ENCODE data around the gene SMARCA2. TPM values are rescaled to one million over a fixed set of nuclear protein-coding genes. Genes with fewer than 3 reads are reported as not detected.
A peak's percentile ranks its signal among the peaks of the same experiment; 100 is the strongest.

SMARCA2 gene
- total RNA-seq, 1 donor from 2014 or later, result 98.0 TPM

GRCh38 chr9:2125906-2126305, 110.8 kb downstream of the SMARCA2 start:
- Histone ChIP-seq H3K4me3 (peak overlapping the region; percentile 43), H3K27me3 (ENCODE audit: low read depth) (no peaks in the 10 kb centered on the region), H3K36me3 (peaks cover 27% of the 10 kb centered on the region), H3K27ac (replicated peaks) (peak overlapping the region; percentile 72), H3K9me3 (replicated peaks) (no peaks in the 10 kb centered on the region), H3K4me1 (peaks cover 80% of the 10 kb centered on the region)
- intact Hi-C loops (cut with micrococcal nuclease), result no loop called here
- TF ChIP-seq, protein P1, sequence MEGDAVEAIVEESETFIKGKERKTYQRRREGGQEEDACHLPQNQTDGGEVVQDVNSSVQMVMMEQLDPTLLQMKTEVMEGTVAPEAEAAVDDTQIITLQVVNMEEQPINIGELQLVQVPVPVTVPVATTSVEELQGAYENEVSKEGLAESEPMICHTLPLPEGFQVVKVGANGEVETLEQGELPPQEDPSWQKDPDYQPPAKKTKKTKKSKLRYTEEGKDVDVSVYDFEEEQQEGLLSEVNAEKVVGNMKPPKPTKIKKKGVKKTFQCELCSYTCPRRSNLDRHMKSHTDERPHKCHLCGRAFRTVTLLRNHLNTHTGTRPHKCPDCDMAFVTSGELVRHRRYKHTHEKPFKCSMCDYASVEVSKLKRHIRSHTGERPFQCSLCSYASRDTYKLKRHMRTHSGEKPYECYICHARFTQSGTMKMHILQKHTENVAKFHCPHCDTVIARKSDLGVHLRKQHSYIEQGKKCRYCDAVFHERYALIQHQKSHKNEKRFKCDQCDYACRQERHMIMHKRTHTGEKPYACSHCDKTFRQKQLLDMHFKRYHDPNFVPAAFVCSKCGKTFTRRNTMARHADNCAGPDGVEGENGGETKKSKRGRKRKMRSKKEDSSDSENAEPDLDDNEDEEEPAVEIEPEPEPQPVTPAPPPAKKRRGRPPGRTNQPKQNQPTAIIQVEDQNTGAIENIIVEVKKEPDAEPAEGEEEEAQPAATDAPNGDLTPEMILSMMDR (IDR thresholded peaks at IDR 0.05; ENCODE audit: borderline replicate concordance), result no peak
- DNase-seq, result no peak

DNA sequence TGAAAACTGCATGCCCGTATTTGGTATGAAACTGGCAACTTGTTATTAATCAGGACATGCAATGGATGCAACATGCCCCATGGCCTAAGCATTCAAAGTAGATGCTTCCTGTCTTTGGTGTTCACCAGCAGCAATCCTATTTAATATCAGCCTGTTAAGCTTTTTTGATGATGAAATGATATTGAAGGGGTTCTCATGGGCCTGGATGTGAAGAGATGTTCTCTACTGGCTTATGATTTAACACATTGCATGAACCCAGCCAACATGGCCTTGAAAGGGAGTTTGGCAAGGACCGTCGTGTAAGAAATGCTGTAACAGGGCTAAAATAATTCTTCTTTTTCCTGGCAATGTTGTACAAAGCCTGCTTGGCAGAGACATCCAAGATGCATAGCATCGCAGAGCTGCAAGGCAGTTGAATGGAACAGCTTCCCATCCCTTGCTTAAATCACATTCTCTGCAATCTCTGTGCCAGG, 111.2 kb downstream of the SMARCA2 start:
- no peak for DNase-seq
- H3K27ac ChIP-seq (replicated peaks), result peak overlapping the region; percentile 72

GRCh38 chr9:2127486-2127885, 112.3 kb downstream of the SMARCA2 start:
- Histone ChIP-seq H3K9me3 (replicated peaks) (no peaks in the 10 kb centered on the region), H3K4me1 (peaks cover 80% of the 10 kb centered on the region), H3K4me3 (no peak overlapping the region), H3K27ac (replicated peaks) (peak overlapping the region; percentile 72), H3K36me3 (peaks cover 23% of the 10 kb centered on the region), H3K27me3 (ENCODE audit: low read depth) (no peaks in the 10 kb centered on the region)
- DNase-seq, result no peak
- TF ChIP-seq, protein P1 (IDR thresholded peaks at IDR 0.05; ENCODE audit: borderline replicate concordance), result no peak
- intact Hi-C loops (cut with micrococcal nuclease), result no loop called here

More for the DNA sequence above, 111.2 kb downstream of the SMARCA2 start:
- Histone ChIP-seq H3K4me3 (peak overlapping the region; percentile 43), H3K27me3 (ENCODE audit: low read depth) (no peaks in the 10 kb centered on the region), H3K4me1 (peaks cover 80% of the 10 kb centered on the region), H3K36me3 (peaks cover 26% of the 10 kb centered on the region), H3K9me3 (replicated peaks) (no peaks in the 10 kb centered on the region)
- intact Hi-C loops (cut with micrococcal nuclease), result no loop called here
- TF ChIP-seq, protein P1 (IDR thresholded peaks at IDR 0.05; ENCODE audit: borderline replicate concordance), result no peak

DNA sequence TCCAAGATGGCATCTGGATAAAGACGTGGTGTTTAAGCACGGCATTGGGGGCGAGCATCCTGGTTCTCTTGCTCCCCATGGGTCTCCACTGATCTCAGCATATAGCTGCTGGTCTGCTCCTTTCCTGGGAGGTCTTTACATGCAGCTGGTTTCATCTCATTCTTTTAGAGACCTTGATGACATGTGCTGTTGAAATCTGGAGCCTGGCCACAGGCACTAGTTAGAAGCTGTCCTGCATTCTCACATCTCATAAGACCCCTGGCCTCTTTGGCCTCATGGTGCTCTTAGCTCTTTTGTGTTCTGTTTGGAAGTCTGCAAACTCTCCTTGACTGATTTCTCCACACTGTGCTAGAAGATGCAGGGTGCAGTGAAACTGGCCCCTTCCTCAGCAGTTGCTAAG, 113.0 kb downstream of the SMARCA2 start:
- Histone ChIP-seq H3K27ac (replicated peaks) (peak overlapping the region; percentile 72), H3K4me3 (no peak overlapping the region), H3K9me3 (replicated peaks) (no peaks in the 10 kb centered on the region), H3K36me3 (peaks cover 16% of the 10 kb centered on the region), H3K27me3 (ENCODE audit: low read depth) (no peaks in the 10 kb centered on the region), H3K4me1 (peaks cover 86% of the 10 kb centered on the region)
- TF ChIP-seq, protein P1 (IDR thresholded peaks at IDR 0.05; ENCODE audit: borderline replicate concordance), result no peak
- no peak for DNase-seq
- intact Hi-C loops (cut with micrococcal nuclease), result no loop called here

GRCh38 chr9:2128618-2129017, 113.5 kb downstream of the SMARCA2 start:
- DNase-seq, result no peak
- Histone ChIP-seq H3K27ac (replicated peaks) (peak overlapping the region; percentile 72), H3K4me1 (peaks cover 91% of the 10 kb centered on the region), H3K36me3 (peaks cover 11% of the 10 kb centered on the region), H3K27me3 (ENCODE audit: low read depth) (no peaks in the 10 kb centered on the region), H3K4me3 (no peak overlapping the region), H3K9me3 (replicated peaks) (no peaks in the 10 kb centered on the region)
- intact Hi-C loops (cut with micrococcal nuclease), result no loop called here
- TF ChIP-seq, protein P1 (IDR thresholded peaks at IDR 0.05; ENCODE audit: borderline replicate concordance), result no peak

Measured in left ventricle myocardium inferior (tissue), 1 donor.